Upper lobe of left lung (tissue), 4 donors: ENCODE results near the gene C10orf53.

Source experiments
- EP300 ChIP-seq, 4 donors: sonication (generic); formaldehyde crosslinking; IDR thresholded peaks; one replicate each; pipeline ENCODE4 v1.5.1; 2017; ENCODE audit warnings: antibody characterized with exemption in 4 of 4, control low read depth in 2 of 4
- TF ChIP-seq, protein P1 (sequence below), 6 experiments: fragments of 450-650 bp in 4 of 6; fragments of 200-600 bp in 2 of 6; sonication (generic) in 2 of 6; IDR thresholded peaks; one replicate each; pipeline ENCODE4 v1.5.1; 2016 to 2019; ENCODE audit warnings: antibody characterized with exemption in 6 of 6

- TF ChIP-seq, protein P1, sequence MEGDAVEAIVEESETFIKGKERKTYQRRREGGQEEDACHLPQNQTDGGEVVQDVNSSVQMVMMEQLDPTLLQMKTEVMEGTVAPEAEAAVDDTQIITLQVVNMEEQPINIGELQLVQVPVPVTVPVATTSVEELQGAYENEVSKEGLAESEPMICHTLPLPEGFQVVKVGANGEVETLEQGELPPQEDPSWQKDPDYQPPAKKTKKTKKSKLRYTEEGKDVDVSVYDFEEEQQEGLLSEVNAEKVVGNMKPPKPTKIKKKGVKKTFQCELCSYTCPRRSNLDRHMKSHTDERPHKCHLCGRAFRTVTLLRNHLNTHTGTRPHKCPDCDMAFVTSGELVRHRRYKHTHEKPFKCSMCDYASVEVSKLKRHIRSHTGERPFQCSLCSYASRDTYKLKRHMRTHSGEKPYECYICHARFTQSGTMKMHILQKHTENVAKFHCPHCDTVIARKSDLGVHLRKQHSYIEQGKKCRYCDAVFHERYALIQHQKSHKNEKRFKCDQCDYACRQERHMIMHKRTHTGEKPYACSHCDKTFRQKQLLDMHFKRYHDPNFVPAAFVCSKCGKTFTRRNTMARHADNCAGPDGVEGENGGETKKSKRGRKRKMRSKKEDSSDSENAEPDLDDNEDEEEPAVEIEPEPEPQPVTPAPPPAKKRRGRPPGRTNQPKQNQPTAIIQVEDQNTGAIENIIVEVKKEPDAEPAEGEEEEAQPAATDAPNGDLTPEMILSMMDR (IDR thresholded peaks at IDR 0.05) = no peak
- no peak for TF ChIP-seq EP300 (IDR thresholded peaks at IDR 0.05)
These were observed 64.1 kb downstream of the C10orf53 start for GRCh38 chr10:49743464-49744075.
